Measurements from ENCODE around the gene AMHR2. TPM values are rescaled to one million over a fixed set of nuclear protein-coding genes. Genes with fewer than 3 reads are reported as not detected.

Gene AMHR2
- total and polyA plus RNA-seq, 2 donors from 2014 or later: not detected

DNA sequence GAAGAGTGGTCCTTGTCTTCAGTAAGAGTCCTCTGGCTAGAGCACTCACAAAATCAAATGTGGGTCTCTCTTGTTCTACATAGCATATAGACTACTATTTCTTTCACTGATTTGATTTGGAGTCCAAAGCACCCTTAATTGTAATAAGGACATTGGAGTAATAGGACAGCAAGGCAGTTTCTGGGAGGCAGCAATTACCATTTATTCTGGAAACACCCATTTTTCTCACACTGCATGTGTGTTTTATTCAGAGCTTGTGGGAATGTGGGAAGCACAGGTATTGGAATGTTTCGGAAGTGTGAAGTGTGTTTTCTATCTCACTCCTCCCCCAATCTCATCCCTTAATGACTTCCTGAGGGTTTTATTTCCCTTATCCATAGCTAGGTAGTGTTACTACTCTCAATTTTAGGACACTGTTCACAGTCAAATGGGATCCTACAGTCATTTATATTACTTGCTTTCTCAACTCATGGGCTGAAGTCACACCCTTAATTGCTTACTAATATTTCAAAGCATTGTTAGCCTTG lies 48.5 kb downstream of the AMHR2 start:
- DNase-seq: no peak
- no peak overlapping the region for H3K4me3 ChIP-seq (ENCODE audit: low read length in 3 of 3)
- intact Hi-C loops (cut with DNase I): no loop called here
- no peak overlapping the region for H3K27ac ChIP-seq (ENCODE audit: low read depth in 2 of 2, low read length in 2 of 2)
- no peak overlapping the region for H3K9ac ChIP-seq (ENCODE audit: low read length in 3 of 3)
- no peak for FAIRE-seq
- H3K9me3 ChIP-seq (ENCODE audit: control insufficient read depth in 2 of 3, insufficient read depth in 1 of 3, low read length in 3 of 3): no peaks in the 10 kb centered on the region
- H3K36me3 ChIP-seq (ENCODE audit: control insufficient read depth in 2 of 3, insufficient read depth in 3 of 3, low read length in 3 of 3): peaks cover 36 to 84% (median 53%) of the 10 kb centered on the region in 3 donors
- TF ChIP-seq, protein P1, sequence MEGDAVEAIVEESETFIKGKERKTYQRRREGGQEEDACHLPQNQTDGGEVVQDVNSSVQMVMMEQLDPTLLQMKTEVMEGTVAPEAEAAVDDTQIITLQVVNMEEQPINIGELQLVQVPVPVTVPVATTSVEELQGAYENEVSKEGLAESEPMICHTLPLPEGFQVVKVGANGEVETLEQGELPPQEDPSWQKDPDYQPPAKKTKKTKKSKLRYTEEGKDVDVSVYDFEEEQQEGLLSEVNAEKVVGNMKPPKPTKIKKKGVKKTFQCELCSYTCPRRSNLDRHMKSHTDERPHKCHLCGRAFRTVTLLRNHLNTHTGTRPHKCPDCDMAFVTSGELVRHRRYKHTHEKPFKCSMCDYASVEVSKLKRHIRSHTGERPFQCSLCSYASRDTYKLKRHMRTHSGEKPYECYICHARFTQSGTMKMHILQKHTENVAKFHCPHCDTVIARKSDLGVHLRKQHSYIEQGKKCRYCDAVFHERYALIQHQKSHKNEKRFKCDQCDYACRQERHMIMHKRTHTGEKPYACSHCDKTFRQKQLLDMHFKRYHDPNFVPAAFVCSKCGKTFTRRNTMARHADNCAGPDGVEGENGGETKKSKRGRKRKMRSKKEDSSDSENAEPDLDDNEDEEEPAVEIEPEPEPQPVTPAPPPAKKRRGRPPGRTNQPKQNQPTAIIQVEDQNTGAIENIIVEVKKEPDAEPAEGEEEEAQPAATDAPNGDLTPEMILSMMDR (IDR thresholded peaks at IDR 0.05; ENCODE audit: borderline replicate concordance, extremely low read depth, insufficient read depth): no peak
- H3K27me3 ChIP-seq (ENCODE audit: control insufficient read depth, insufficient read depth, low read length): no peaks in the 10 kb centered on the region
- H3K4me1 ChIP-seq (ENCODE audit: control insufficient read depth in 2 of 3, insufficient read depth in 2 of 3, low read depth in 1 of 3, low read length in 3 of 3): peaks cover 3 to 38% (median 22%) of the 10 kb centered on the region in 3 donors

GRCh38 chr12:53474077-53474476 lies 50.4 kb downstream of the AMHR2 start:
- no peaks in the 10 kb centered on the region for H3K27me3 ChIP-seq (ENCODE audit: control insufficient read depth, insufficient read depth, low read length)
- intact Hi-C loops (cut with DNase I): no loop called here
- H3K9ac ChIP-seq (ENCODE audit: low read length in 3 of 3): no peak overlapping the region
- TF ChIP-seq, protein P1 (IDR thresholded peaks at IDR 0.05; ENCODE audit: borderline replicate concordance, extremely low read depth, insufficient read depth): no peak
- no peaks in the 10 kb centered on the region for H3K9me3 ChIP-seq (ENCODE audit: control insufficient read depth in 2 of 3, insufficient read depth in 1 of 3, low read length in 3 of 3)
- H3K4me1 ChIP-seq (ENCODE audit: control insufficient read depth in 2 of 3, insufficient read depth in 2 of 3, low read depth in 1 of 3, low read length in 3 of 3): peaks cover 3 to 38% (median 22%) of the 10 kb centered on the region in 3 donors
- no peak for DNase-seq
- no peak for FAIRE-seq
- no peak overlapping the region for H3K4me3 ChIP-seq (ENCODE audit: low read length in 3 of 3)
- peaks cover 31 to 79% (median 42%) of the 10 kb centered on the region in 3 donors for H3K36me3 ChIP-seq (ENCODE audit: control insufficient read depth in 2 of 3, insufficient read depth in 3 of 3, low read length in 3 of 3)
- H3K27ac ChIP-seq (ENCODE audit: low read depth in 2 of 2, low read length in 2 of 2): peak overlapping the region in 1 of 2 donors; percentile 20

GRCh38 chr12:53474819-53475218 lies 51.2 kb downstream of the AMHR2 start:
- TF ChIP-seq, protein P1 (IDR thresholded peaks at IDR 0.05; ENCODE audit: borderline replicate concordance, extremely low read depth, insufficient read depth): no peak
- peaks cover 31 to 79% (median 44%) of the 10 kb centered on the region in 3 donors for H3K36me3 ChIP-seq (ENCODE audit: control insufficient read depth in 2 of 3, insufficient read depth in 3 of 3, low read length in 3 of 3)
- no peaks in the 10 kb centered on the region for H3K9me3 ChIP-seq (ENCODE audit: control insufficient read depth in 2 of 3, insufficient read depth in 1 of 3, low read length in 3 of 3)
- DNase-seq (no peak), FAIRE-seq (no peak)
- no peaks in the 10 kb centered on the region for H3K27me3 ChIP-seq (ENCODE audit: control insufficient read depth, insufficient read depth, low read length)
- peaks cover 3 to 38% (median 22%) of the 10 kb centered on the region in 3 donors for H3K4me1 ChIP-seq (ENCODE audit: control insufficient read depth in 2 of 3, insufficient read depth in 2 of 3, low read depth in 1 of 3, low read length in 3 of 3)
- intact Hi-C loops (cut with DNase I): no loop called here
- H3K27ac ChIP-seq (ENCODE audit: low read depth in 2 of 2, low read length in 2 of 2): peak overlapping the region; percentile 20 to 38
- H3K4me3 ChIP-seq (ENCODE audit: low read length in 3 of 3): peak overlapping the region in 1 of 3 donors; percentile 6
- H3K9ac ChIP-seq (ENCODE audit: low read length in 3 of 3): no peak overlapping the region
